HG03097 (cell line): ENCODE measurements around the gene URB1.
"Not testable (repeated sequence)": the region's sequence is repeated elsewhere in the genome, so short reads cannot be mapped to it uniquely, and the experiment has no call there.

Experiments
- ATAC-seq: cut with Tn5 transposase; IDR thresholded peaks from one replicate; pipeline ENCODE4 v1.9.1; 2021; ENCODE audit not compliant: unreplicated experiment, low FRiP score

URB1 gene

GRCh38 chr21:32392880-32393676 is at the start of gene URB1:
TSS of gene URB1 (minus strand) at chr21:32393012. CDS start at chr21:32392910, 102 bp downstream.
- peak; percentile 83 for ATAC-seq

GRCh38 chr21:32437729-32438128 is 44.9 kb upstream of the URB1 start:
- ATAC-seq, result no peak

DNA sequence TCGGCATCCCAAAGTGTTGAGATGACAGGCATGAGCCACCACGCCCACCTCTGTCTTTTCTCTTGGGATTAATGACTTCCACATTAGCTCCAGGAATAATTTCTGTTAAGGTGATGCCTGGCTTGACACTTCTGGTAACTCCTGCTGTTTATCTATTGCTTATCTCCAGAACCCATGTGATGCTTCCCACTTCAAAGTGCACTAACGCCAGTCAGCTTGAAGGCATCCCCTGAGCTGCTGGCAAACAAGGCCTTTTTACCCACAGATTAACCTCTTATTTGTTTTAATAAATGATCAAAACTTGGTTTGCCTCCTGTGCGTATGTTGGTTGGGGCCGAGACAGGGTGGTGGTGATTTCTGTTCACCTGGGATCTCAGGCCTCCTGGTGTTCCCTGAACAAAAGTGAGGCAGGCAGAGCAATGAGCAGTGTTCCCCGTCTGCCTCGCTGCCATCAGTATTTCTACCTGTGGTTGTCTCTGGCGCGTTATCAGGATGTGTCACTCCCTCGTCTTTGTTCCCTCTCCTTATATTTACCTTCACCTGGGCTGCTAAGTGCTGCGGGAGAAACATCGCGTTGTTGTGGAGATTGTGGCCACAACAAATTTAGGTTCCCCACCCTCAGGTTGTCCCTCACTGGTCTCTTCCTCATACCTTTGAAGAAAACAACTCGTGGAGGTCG is 40.3 kb upstream of the URB1 start:
- not testable (repeated sequence) for ATAC-seq

GRCh38 chr21:32427958-32428623 is 35.3 kb upstream of the URB1 start:
- ATAC-seq, result no peak

DNA sequence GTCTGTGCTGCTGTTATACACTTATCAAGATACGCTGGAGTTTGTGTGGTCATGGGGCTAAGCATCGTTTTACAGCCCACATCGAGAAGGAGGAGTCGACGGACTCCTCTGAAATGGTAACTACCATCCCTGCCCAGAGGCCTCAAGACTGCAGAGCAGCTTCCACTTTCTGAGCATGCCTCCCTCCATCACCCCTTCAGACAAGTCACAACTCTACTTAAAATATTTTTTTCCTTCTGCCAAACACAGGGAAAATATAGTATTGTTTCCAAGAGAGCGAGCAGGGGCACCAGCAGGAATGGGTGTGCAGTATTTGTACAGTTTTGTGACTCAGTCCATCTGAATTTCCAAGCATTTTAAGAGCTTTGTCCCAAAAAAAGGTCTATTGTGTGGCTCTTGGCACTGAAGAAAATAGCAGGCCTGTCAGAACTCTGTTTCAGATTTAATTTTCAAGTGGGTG is 33.8 kb upstream of the URB1 start:
- no peak for ATAC-seq

DNA sequence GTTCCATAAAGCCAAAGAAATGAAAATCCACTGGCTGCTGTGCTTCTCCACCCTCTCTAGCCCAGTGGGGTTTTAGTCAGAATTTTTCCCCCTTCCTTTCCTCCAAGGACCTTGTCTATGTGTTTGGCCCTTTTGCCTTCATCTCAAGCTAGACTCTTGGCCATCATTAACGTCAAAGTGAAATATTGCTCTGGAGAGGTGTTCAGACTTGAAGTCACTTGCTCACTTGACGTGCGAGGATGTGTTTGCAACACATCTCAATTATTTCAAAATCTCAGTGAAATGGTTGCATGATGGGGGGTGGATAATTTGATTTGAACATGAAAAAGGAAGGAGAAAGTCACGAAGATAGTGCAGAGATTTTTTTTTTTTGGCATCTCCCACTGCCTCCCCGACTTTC is 33.3 kb upstream of the URB1 start:
- ATAC-seq, result no peak

DNA sequence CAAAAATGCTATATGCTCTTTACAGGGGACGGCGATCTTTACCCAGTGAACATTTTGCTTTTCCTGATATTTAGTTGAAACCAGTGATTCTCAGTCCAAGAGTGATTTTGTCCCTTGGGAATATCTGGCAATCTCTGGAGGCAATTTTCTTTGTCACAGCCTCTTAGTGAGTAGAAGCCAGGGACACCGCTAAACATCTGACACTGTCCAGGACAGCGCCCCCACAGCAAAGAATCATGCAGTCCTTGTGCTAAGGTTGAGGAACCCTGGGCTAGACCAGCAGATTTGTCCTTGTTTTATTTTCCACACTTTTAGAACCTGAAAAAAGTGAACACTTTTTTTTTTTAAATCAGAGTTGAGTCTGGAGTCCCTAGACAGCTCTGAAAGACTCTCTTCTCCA is 32.8 kb upstream of the URB1 start:
- ATAC-seq, result no peak

DNA sequence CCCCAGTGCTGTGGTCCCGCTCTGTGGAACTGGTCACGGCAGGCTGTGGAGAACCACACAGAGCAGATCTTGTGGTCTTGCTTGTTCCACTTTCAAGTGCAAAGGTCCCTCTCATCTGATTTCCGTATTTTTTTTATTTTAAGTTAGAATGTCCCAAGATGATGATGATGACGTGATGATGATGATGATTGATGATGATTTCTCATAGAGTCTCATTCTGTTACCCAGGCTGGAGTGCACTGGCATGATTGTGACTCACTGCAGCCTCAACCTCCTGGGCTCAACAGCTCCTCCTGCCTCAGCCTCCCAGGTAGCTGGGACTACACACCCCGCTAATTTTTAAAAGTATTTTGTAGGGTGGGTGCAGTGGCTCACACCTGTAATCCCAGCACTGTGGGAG is 31.9 kb upstream of the URB1 start:
- no peak for ATAC-seq

GRCh38 chr21:32424191-32424535 is 31.4 kb upstream of the URB1 start:
- no peak for ATAC-seq

- ATAC-seq, result no peak
These were observed 30.7 kb upstream of the URB1 start for GRCh38 chr21:32423320-32424190.

DNA sequence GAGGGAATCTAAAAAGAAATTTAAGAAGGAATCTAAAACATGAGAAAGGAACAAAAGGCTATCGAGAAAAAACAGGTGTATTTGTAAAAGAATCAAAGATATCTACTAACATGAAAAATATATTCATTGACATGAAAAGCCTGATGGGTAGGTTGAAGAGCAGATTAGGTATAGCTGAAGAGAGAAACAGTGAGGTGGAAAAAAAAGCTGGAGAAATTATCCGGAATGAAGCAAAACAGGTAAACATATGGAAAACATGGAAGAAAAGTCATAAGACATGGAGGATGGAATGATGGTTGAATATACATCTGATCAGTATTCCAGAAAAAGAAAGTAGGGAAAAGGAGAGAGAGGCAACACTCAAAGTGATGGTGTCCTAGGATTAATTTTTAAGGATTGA is 29.3 kb upstream of the URB1 start:
- ATAC-seq, result no peak

DNA sequence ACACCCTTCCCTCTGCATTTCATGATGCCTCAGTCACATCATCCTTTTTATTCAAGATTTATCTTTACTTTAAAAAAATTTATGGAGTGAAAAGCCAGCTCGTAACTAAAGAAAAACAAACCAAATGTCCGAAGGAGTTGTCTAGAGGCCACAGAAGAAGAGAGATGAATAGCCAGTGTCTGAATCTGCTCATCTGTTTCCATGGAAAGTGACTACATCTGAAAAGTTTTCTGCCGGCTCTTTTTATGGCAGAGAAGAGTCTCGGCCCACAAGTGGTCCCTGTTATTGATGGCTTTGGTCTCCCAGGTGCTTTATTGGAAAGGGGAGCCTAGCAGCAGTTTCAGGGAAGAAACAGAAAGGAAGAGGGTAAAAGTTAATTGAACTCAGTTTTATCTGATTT is 25.3 kb upstream of the URB1 start:
- ATAC-seq, result no peak

DNA sequence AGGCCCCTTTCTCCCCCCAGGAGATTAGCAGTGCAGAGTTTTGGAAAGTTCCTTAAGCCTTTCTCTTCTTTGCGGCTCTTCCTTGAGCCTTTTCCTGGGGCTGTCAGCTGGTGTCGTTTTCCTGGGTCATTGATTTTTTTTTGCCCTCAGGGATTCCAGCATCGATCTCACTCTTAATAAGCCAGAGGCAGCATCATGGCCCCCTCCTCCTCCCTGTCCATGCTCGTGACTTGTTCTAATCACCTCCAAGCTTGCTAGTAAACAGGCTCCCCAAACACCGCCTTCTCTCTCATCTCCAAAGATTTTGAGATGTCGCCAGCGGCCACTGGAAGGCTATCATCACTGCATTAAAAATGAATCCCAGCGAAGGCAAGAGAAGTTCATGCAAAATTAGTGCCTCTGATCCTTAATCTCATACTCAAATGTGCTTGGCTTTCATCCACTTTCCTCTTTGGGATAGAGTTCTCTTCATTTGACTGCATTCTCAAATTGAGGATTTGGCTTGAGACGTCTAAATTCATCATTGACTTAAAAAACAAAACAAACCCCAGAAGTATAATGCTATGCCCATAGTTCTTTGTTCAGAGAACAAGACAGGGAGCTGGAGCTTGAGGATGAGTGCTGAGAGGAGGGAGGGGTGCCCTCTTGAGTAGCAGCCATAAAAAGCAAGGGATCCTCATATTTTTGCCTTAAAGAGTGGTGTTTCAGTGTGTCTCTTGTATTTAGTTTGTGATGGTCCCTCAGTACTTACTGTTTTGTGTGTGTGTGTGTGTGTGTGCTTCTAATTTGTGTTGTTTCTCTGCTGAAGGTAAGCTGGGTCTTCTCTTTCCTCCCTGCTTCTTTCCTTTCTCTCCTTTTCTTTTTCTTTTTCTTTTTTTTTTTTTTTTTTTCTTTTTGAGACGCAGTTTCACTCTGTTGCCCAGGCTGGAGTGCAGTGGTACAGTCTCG is 22.9 kb upstream of the URB1 start:
- ATAC-seq, result no peak

DNA sequence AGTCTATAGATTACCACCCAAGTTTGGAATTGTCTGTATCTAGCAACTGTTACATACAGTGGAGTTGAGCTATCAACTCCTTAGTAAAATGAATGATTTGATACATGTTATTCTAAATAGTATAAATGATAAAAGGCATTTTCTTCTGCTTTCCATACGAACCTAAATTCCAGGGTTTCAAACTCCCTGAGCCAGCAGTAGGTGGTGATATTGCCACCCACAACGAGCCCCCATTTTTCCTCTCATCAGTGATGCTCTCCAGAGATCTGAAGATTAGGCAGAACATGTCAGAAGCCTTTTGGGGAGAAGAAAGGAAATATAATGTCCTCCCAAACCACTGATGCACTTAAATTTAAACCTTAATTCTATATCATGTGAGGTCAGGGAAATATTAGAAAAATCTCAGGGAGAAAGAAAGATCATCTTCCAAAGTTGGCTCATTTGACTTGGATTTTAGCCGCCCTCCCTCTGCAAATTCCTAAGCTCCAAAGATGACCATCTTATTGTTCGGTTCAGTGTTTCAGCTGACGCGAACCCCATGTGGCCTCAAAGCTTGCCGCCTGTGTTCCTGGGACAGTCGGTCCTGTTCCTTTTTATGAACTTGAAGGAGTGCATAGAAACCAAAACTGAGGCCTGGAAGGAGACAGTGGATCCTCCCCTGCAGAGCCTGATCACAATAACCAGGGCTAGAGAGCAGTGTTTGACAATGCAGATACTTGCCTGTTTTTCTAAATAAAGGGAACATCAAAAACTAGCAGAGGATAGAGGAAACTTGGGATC is 22.0 kb upstream of the URB1 start:
- no peak for ATAC-seq

DNA sequence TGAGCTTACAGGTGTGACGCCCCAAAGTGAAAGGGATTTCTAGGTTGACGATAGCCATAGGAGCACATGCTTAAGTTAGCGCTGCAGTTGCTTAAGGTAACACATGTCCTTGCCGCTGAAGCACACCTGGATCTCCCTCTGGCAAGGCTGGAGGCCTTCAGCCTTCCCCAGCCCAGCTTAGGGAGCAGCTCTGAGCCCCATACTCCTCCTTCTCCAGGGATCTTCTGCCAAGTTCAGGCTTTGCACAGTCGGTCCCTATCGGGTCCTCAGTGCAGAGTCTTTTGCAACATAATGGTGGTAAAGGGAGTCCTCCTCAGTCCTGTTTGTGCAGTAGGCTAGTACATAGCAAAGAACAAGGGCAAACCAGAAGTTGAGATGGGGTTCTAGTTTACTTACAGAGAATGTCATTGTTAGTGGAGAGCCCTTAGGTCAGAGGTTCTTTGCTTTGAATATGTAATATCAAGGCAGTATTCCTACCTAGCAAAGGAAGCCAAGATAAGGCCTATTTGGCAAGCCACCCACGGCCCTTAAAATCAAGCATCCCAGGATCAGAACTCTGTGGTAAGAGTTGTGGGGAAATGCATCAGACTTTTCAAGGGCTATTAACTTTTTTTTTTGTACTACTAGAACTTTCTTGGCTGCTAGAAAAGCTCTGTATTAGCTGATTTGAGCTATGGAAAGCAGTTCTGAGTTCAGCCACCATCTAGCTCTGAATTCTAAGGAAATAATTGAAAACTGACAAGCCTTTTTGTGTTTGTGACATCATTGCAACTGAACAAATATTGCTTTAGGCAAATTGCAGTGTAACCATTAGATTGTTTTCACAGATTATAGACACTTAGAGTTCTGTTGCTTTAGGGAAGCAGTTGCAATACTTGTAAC is 21.1 kb upstream of the URB1 start:
- ATAC-seq, result no peak

DNA sequence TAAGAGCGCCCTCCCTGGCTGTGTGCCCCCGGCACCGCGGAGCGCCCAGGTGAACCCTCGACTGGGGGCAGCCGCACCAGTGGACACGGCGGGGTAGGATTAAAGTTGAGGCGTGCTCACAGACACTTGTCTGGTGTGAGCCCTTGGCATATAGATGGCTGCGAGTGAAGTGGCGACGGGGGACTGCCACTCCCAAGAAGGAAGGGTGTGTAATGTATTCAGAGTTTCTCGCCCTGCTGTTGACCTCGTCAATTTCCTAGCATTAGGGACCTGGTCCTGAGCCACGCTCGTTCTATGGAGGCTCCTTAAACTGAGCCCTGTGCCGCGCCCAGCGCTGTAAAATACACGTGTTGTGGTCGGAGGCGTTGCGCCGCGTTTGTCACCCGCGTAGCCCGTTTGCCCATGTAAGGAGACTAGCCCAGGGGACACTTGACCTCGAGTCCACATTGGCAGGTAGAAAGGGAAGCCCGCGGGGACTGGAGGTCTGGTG is 20.2 kb upstream of the URB1 start:
- ATAC-seq, result no peak

- no peak for ATAC-seq
These were observed 19.6 kb upstream of the URB1 start, which contains the start of gene EVA1C for GRCh38 chr21:32412162-32413014. TSS of gene EVA1C (plus strand) at chr21:32412706. CDS start at chr21:32412854, 148 bp downstream.
